H1 (cell line): ENCODE data around the gene FCAR. TPM values are rescaled to one million over a fixed set of nuclear protein-coding genes. Genes with fewer than 3 reads are reported as not detected.

ENCODE experiments used
- CTCF ChIA-PET: fragments of 300-600 bp; sonication (Branson Sonifier 250); formaldehyde crosslinking; loops from one replicate; lab custom pipeline; 2021; ENCODE audit not compliant: partially characterized antibody; lab: Charles Lee
- POLR2A ChIA-PET: fragments of 300-600 bp; sonication (Branson Sonifier 250); formaldehyde crosslinking; loops from one replicate; lab custom pipeline; 2021; ENCODE audit warnings: inconsistent platforms; ENCODE audit not compliant: partially characterized antibody; lab: Charles Lee
- DNase-seq, 2 experiments: peaks; one replicate each; pipeline versions ENCODE4 v3.0.0 to v3.0.0-alpha.2; 2010 to 2022; ENCODE audit warnings: low spot score in 2 of 2, low read depth in 1 of 2, mixed read lengths in 1 of 2
- FAIRE-seq: peaks from 2 replicates; lab custom pipeline; 2011; peaks lifted over from hg19 to GRCh38; lab: Jason Lieb, UNC
- H2AFZ ChIP-seq: 2 replicates; pipeline ENCODE4 v1.8.1; 2012; ENCODE audit warnings: low read length, inconsistent platforms
- H2AK5ac ChIP-seq: 2 replicates; pipeline ENCODE4 v1.6.1; 2013; ENCODE audit warnings: low read depth, low read length
- H2BK120ac ChIP-seq: replicated peaks from 2 replicates; pipeline ENCODE3; 2013; ENCODE audit warnings: low read depth, low read length, inconsistent platforms
- H2BK12ac ChIP-seq: 2 replicates; pipeline ENCODE4 v1.6.1; 2013; ENCODE audit warnings: low read depth, low read length
- H2BK15ac ChIP-seq: 2 replicates; pipeline ENCODE4 v1.6.1; 2013; ENCODE audit warnings: low read length
- H2BK20ac ChIP-seq: 2 replicates; pipeline ENCODE4 v1.6.1; 2013; ENCODE audit warnings: low read length
- H2BK5ac ChIP-seq: 2 replicates; pipeline ENCODE4 v1.6.1; 2013; ENCODE audit warnings: low read depth, low read length
- H3K14ac ChIP-seq: 2 replicates; pipeline ENCODE4 v1.6.1; 2013; ENCODE audit warnings: inconsistent platforms; ENCODE audit not compliant: insufficient read length
- H3K18ac ChIP-seq: 2 replicates; pipeline ENCODE4 v1.6.1; 2013; ENCODE audit warnings: low read length; ENCODE audit errors: extremely low read depth
- H3K23ac ChIP-seq: 2 replicates; pipeline ENCODE4 v1.6.1; 2013; ENCODE audit warnings: inconsistent platforms; ENCODE audit not compliant: insufficient read length
- H3K23me2 ChIP-seq: 2 replicates; pipeline ENCODE4 v1.6.1; 2013; ENCODE audit warnings: low read depth, low read length
- H3K27ac ChIP-seq: 2 replicates; pipeline ENCODE4 v1.6.1; 2011; ENCODE audit warnings: low read depth, low read length, inconsistent platforms
- H3K27me3 ChIP-seq, 4 experiments: replicated peaks in 1 of 4; 1 replicate in 1 of 4; 2 replicates in 3 of 4; pipeline versions ENCODE4 v1.6.1 to v1.8.1; 2011 to 2013; ENCODE audit warnings: low read length in 3 of 4, mild to moderate bottlenecking in 3 of 4, inconsistent platforms in 2 of 4, mixed read lengths in 2 of 4, moderate library complexity in 1 of 4; ENCODE audit not compliant: control insufficient read depth in 3 of 4, insufficient read depth in 3 of 4; ENCODE audit errors: extremely low read depth in 1 of 4
- H3K36me3 ChIP-seq, 4 experiments: 2 replicates each; pipeline versions ENCODE4 v1.6.1 to v1.8.1; 2011 to 2013; ENCODE audit warnings: mild to moderate bottlenecking in 4 of 4, low read length in 3 of 4, moderate library complexity in 2 of 4, control low read depth in 1 of 4, inconsistent platforms in 1 of 4; ENCODE audit not compliant: insufficient read depth in 4 of 4, control insufficient read depth in 2 of 4
- H3K4ac ChIP-seq: replicated peaks from 2 replicates; pipeline ENCODE3; 2013; ENCODE audit warnings: low read length, low read depth, mixed read lengths, inconsistent platforms; ENCODE audit not compliant: insufficient read length
- H3K4me1 ChIP-seq, 4 experiments: replicated peaks in 1 of 4; 1 replicate in 1 of 4; 2 replicates in 3 of 4; pipeline versions ENCODE4 v1.6.1 to v1.8.1; 2011 to 2013; ENCODE audit warnings: low read length in 3 of 4, inconsistent platforms in 2 of 4, mixed read lengths in 1 of 4; ENCODE audit not compliant: insufficient read depth in 4 of 4, control insufficient read depth in 3 of 4
- H3K4me2 ChIP-seq, 2 experiments: 2 replicates each; pipeline versions ENCODE4 v1.6.1 to v1.8.1; 2011 to 2013; ENCODE audit warnings: low read depth in 2 of 2, low read length in 2 of 2, control low read depth in 1 of 2, inconsistent platforms in 1 of 2, mild to moderate bottlenecking in 1 of 2; ENCODE audit not compliant: insufficient read depth in 1 of 2
- H3K4me3 ChIP-seq, 4 experiments: fragments of 200-600, 300-600 bp in 1 of 4; sonication (generic), shearing (Covaris generic), sonication (Bioruptor Twin) in 1 of 4; 2 replicates each; pipeline versions ENCODE4 v1.5.1 to v1.8.1; 2011 to 2016; ENCODE audit warnings: low read length in 4 of 4, low read depth in 3 of 4, control low read depth in 2 of 4, inconsistent platforms in 2 of 4, mild to moderate bottlenecking in 2 of 4, mixed read lengths in 1 of 4, moderate library complexity in 1 of 4; ENCODE audit not compliant: insufficient read depth in 2 of 4; ENCODE audit errors: extremely low read depth in 1 of 4
- H3K56ac ChIP-seq: replicated peaks from 2 replicates; pipeline ENCODE3; 2013; ENCODE audit warnings: low read depth, mild to moderate bottlenecking, mixed read lengths, low read length, inconsistent platforms; ENCODE audit not compliant: insufficient read length
- H3K79me1 ChIP-seq: 2 replicates; pipeline ENCODE4 v1.6.1; 2013; ENCODE audit warnings: low read depth, low read length, control low read depth
- H3K79me2 ChIP-seq, 2 experiments: 2 replicates each; pipeline versions ENCODE4 v1.6.1 to v1.8.1; 2012 to 2013; ENCODE audit warnings: low read length in 2 of 2, mild to moderate bottlenecking in 2 of 2, inconsistent platforms in 1 of 2; ENCODE audit not compliant: insufficient read depth in 2 of 2, control insufficient read depth in 1 of 2
- H3K9ac ChIP-seq, 4 experiments: replicated peaks in 1 of 4; 1 replicate in 1 of 4; 2 replicates in 3 of 4; pipeline versions ENCODE4 v1.6.1 to v1.8.1; 2011 to 2013; ENCODE audit warnings: low read depth in 3 of 4, low read length in 3 of 4, control low read depth in 2 of 4, mild to moderate bottlenecking in 2 of 4, moderate library complexity in 2 of 4, inconsistent platforms in 1 of 4; ENCODE audit errors: extremely low read depth in 1 of 4
- H3K9me3 ChIP-seq, 2 experiments: 2 replicates each; pipeline versions ENCODE4 v1.6.1 to v1.8.1; 2012 to 2013; ENCODE audit warnings: mild to moderate bottlenecking in 2 of 2, moderate library complexity in 2 of 2, control low read depth in 1 of 2, inconsistent platforms in 1 of 2, low read depth in 1 of 2, low read length in 1 of 2, mixed read lengths in 1 of 2; ENCODE audit not compliant: insufficient read depth in 2 of 2
- H4K20me1 ChIP-seq, 2 experiments: replicated peaks in 1 of 2; 2 replicates each; pipeline versions ENCODE3 to v1.8.1; 2011 to 2013; ENCODE audit warnings: inconsistent platforms in 2 of 2, low read length in 2 of 2, mild to moderate bottlenecking in 1 of 2; ENCODE audit not compliant: insufficient read depth in 2 of 2, control insufficient read depth in 1 of 2
- H4K5ac ChIP-seq: 2 replicates; pipeline ENCODE4 v1.6.1; 2013; ENCODE audit warnings: low read length, low read depth, mixed read lengths, inconsistent platforms; ENCODE audit not compliant: insufficient read length
- H4K8ac ChIP-seq: 2 replicates; pipeline ENCODE4 v1.8.0; 2013; ENCODE audit warnings: mild to moderate bottlenecking, moderate library complexity, low read length, inconsistent platforms; ENCODE audit not compliant: insufficient read depth; ENCODE audit errors: extremely low read depth
- H4K91ac ChIP-seq: replicated peaks from 2 replicates; pipeline ENCODE3; 2013; ENCODE audit warnings: low read length, mixed read lengths, inconsistent platforms; ENCODE audit not compliant: insufficient read length
- BRCA1 ChIP-seq: IDR thresholded peaks from 2 replicates; pipeline ENCODE4 v1.6.1; 2012; ENCODE audit warnings: low read depth, low read length, improper control_type of control experiment
- CEBPB ChIP-seq: IDR thresholded peaks from 2 replicates; pipeline ENCODE4 v1.6.1; 2012; ENCODE audit warnings: low read depth, low read length
- CREB1 ChIP-seq: IDR thresholded peaks from 2 replicates; pipeline ENCODE4 v1.6.1; 2012; ENCODE audit warnings: inconsistent platforms
- E2F6 ChIP-seq: IDR thresholded peaks from 2 replicates; pipeline ENCODE4 v1.6.1; 2012; ENCODE audit warnings: inconsistent platforms
- EGR1 ChIP-seq: IDR thresholded peaks from 2 replicates; pipeline ENCODE4 v1.6.1; 2011; ENCODE audit warnings: low read depth, low read length, borderline replicate concordance
- POLR2AphosphoS5 ChIP-seq: IDR thresholded peaks from 2 replicates; pipeline ENCODE4 v1.6.1; 2011; ENCODE audit warnings: low read depth, low read length
- RXRA ChIP-seq: IDR thresholded peaks from 2 replicates; pipeline ENCODE4 v1.6.1; 2011; ENCODE audit warnings: low read depth, mild to moderate bottlenecking, low read length, moderate library complexity; ENCODE audit not compliant: insufficient read depth
- SAP30 ChIP-seq: fragments of 300-600 bp; sonication (generic); IDR thresholded peaks from 2 replicates; pipeline ENCODE4 v1.7.1; 2012; ENCODE audit warnings: low read length, moderate library complexity, mild to moderate bottlenecking, inconsistent platforms; ENCODE audit not compliant: insufficient read depth, insufficient replicate concordance
- SIX5 ChIP-seq: IDR thresholded peaks from 2 replicates; pipeline ENCODE4 v1.6.1; 2011; ENCODE audit warnings: mild to moderate bottlenecking, low read depth, low read length
- TAF1 ChIP-seq: IDR thresholded peaks from 2 replicates; pipeline ENCODE4 v1.6.1; 2011; ENCODE audit warnings: mild to moderate bottlenecking, low read depth, low read length
- TBP ChIP-seq: IDR thresholded peaks from 2 replicates; pipeline ENCODE4 v1.6.1; 2011; ENCODE audit warnings: low read depth, low read length, improper control_type of control experiment
- WGBS, 2 experiments: shearing (Covaris generic) in 1 of 2; methylation state at CpG; one replicate each; pipeline versions ENCODE4 v1.1.6 to v1.1.7; 2013 to 2015; ENCODE audit warnings: low lambda C conversion rate in 2 of 2, mixed read lengths in 2 of 2, inconsistent platforms in 1 of 2, low coverage in 1 of 2, missing lambda C conversion rate in 1 of 2; ENCODE audit not compliant: insufficient replicate concordance in 2 of 2, insufficient coverage in 1 of 2, insufficient read length in 1 of 2; ENCODE audit errors: extremely low coverage in 1 of 2, missing lambda C conversion rate in 1 of 2; 5-methylcytosine and 5-hydroxymethylcytosine counted together
- polyA plus RNA-seq, 7 experiments: library from polyadenylated mRNA; depleted of rRNA in 3 of 7; stranded (reverse) in 5 of 7; unstranded in 2 of 7; fragments of >200 nt in 5 of 7; fragments of 200-250 nt in 2 of 7; gene quantifications; 1 replicate in 5 of 7; 2 replicates in 1 of 7; 4 replicates in 1 of 7; pipeline versions ENCODE4 v1.2.1 to v1.2.3, GENCODE V29; 2011 to 2013; ENCODE audit warnings: missing spikeins in 2 of 7, mixed read lengths in 2 of 7
- total RNA-seq: library from RNA; stranded (reverse); fragmentation: NEBNext Ultra II Directional; extraction: Animal tissue kit (Norgen Biotek cat#: 25700); gene quantifications from 2 replicates; pipeline ENCODE4 v1.2.1, GENCODE V29; 2021

Gene FCAR
- total and polyA plus RNA-seq, 2 of the 8 experiments (the other 6 are each of a cell fraction or from before 2014, with no cell fraction given): not detected

GRCh38 chr19:54877471-54877870, 3.4 kb downstream of the FCAR start:
- Histone ChIP-seq H4K20me1 (no peaks in the 10 kb centered on the region), H3K4me2 (no peak overlapping the region), H2AFZ (no peak overlapping the region), H3K23me2 (no peaks in the 10 kb centered on the region), H2BK5ac (no peak overlapping the region), H3K79me2 (no peaks in the 10 kb centered on the region), H3K4me1 (no peaks in the 10 kb centered on the region), H3K27ac (no peak overlapping the region), H2AK5ac (no peak overlapping the region), H4K91ac (no peak overlapping the region), H3K9me3 (no peaks in the 10 kb centered on the region; a peak in 1 of 4 replicates), H2BK120ac (no peak overlapping the region), H3K79me1 (no peaks in the 10 kb centered on the region), H3K4me3 (no peak overlapping the region), H3K9ac (no peak overlapping the region), H3K27me3 (no peaks in the 10 kb centered on the region; a peak in 1 of 7 replicates), H4K5ac (no peak overlapping the region), H3K18ac (no peak overlapping the region), H3K23ac (no peak overlapping the region), H4K8ac (no peak overlapping the region), H3K36me3 (no peaks in the 10 kb centered on the region), H2BK12ac (no peak overlapping the region), H3K56ac (no peak overlapping the region), H3K4ac (no peak overlapping the region), H2BK15ac (no peak overlapping the region), H3K14ac (no peak overlapping the region), H2BK20ac (no peak overlapping the region)
- ChIA-PET POLR2A (interaction anchor here (0.6 kb wide), 1 partner anchor 25 kb away, joined by 3 read pairs; no protein-coding TSS in a partner anchor), CTCF (interaction anchor here (0.5 to 1.0 kb wide), 3 partner anchors 44 to 223 kb away, joined by 3 read pairs; no protein-coding TSS in a partner anchor)
- WGBS, 2 experiments: 89% methylated on average over 3 of the region's 3 CpGs; no CpG with 5 or more reads in 1 of the 2 experiments
- TF ChIP-seq CREB1 (no peak), POLR2AphosphoS5 (no peak), TBP (no peak), SIX5 (no peak), E2F6 (no peak), RXRA (no peak), EGR1 (no peak), CEBPB (no peak), SAP30 (no peak), TAF1 (no peak), BRCA1 (no peak)
- no peak for DNase-seq
- no peak for FAIRE-seq
